Mucosa of gallbladder (tissue), 1 donor: ENCODE results near the gene SETSIP. TPM values are rescaled to one million over a fixed set of nuclear protein-coding genes. Genes with fewer than 3 reads are reported as not detected.
"Not testable (repeated sequence)": the region's sequence is repeated elsewhere in the genome, so short reads cannot be mapped to it uniquely, and the experiment has no call there.

Experiments
- DNase-seq: peaks from one replicate; pipeline ENCODE4 v3.0.0-alpha.2; 2020; ENCODE audit warnings: low spot score
- total RNA-seq: library from RNA; stranded (reverse); gene quantifications from one replicate; pipeline ENCODE4 v1.2.1, GENCODE V29; 2021
- donor health status: DM: no; HTN: no; CAD: no.

Gene SETSIP
- total RNA-seq, 1 donor from 2014 or later: not detected

DNA sequence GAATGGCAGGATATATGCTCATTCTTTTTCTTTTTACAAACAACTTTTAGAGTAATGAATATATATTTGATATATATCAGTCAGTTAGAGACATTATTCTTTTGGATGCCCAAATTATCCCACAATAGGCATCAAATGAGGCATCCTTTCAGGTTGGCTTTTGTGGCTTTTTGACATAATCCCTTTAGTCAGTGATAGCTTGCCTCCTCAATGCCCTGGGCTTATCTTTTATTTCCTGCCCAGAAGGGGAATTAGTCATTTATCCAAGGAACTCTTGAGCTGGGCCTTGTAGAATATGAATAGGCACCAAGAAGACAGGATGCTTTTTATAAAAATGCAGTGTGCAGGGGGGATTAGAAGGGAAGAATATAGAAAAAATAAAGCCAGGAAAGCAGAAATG, 23.3 kb downstream of the SETSIP start:
- DNase-seq: no peak

DNA sequence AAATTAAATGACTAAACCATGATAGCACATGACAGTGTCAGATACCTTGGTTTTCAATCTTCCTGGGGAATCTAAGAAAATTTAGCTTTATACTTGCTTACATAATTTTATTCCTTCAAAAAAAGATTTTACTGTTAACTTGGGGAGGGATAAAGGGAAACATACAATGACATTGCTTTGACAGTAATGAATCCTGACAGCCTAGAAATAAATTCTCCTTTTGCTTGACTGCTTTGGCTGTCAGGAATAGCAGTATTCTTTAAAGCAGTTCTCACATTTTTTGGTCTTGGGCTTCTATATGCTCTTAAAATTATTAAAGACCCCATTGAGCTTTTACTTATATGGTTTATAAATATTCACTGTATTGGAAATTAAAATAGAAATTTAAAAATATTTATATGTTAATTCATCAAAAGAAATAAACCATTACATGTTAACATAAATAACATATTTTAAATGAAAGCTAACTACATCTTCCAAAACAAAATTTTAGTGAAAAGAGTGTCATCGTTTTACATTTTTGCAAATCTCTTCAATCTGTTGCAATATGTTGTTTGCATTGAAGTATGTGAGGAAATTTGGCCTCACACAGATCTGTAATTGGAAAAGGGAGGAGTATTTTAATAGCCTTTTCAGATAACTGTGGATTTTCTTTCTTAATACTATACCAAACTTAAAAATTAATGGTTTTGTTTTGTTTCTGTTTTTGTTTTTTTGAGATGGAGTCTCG, 29.3 kb downstream of the SETSIP start:
- DNase-seq: no peak

DNA sequence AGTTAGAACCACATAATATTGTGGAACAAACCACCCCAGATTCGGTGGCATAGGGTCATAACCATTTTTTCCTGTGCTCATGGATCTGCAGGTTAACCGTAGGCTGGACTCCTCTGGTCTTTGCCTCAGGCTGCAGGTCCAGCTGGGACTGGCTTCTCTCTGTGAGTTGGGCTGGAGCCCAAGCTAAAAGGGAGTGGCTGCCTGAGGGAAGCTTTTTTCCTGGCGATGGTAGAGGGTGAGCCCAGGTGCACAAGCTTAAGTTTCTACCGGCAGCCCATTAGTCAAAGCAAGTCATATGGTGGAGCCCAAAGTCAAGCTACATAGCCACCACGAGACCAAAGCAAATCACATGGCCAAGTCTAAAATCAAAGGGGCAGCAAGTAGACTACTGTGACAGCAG, 31.6 kb downstream of the SETSIP start:
- no peak for DNase-seq

DNA sequence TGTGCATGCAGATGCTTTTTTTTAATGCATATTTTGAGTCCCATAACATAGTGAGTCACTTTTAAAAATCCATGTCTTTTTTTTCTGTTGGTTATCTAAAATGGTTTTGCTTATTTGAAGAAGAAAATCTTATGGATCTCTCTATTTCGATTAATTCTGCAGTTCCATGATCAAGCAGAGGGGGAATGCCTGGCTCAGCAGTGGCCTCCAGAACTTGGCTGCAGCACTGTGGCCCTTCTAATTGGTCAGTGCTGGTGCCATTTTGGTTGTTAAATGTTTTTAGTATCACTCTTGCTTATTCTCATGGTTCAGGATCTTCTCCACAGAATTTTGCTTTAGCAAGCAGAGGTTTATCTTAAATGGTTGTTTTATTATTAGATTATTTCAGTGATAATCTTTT, 34.2 kb downstream of the SETSIP start:
- no peak for DNase-seq

DNA sequence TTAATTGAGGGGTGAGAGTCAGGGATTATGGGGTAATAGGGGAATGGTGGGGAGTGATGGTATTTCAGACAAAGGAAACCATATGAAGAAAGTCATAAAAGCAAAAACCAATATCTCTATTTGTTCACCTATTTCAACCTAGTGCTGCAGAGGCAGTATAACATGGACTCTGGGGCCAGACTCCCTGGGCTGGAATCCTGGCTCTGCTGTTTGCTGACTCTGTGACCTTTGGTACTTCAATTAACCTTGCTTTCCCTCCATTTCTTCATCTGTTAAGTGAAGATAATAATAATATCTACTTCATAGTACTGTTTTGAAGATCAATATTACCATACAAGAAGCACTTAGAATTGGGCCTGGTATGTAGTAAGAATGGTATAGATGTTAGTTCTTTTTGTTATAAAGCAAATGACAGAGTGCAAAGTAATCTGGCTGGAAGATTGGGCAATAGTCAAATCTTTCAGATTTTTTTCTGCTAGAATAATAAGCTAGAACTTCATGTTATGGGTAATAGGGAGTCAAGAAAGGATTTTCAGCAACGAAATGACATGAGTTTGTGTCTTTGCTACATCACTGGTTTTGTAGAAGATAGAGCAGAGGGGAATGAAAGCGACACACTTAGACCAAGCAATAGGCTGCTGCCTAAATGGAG, 36.4 kb downstream of the SETSIP start:
- no peak for DNase-seq

DNA sequence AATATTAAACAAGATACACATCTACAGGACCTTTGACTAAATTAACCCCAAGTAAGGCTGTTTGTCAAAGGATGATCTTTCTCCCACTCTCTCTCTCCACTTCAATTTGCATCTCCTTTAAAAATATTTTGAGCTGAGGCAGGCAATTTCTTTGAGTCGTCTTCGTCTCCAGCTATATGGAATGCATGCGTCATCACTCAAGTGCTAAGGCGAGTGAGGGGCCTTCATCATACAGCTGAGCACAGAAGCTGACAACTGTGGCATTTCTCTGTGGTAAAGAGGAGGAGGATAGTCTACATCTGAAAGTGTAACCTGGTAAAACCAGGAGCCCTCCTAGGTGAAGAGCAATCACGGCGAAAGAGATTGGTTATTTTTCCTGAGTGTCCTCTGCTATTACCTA, 37.8 kb downstream of the SETSIP start:
- no peak for DNase-seq

DNA sequence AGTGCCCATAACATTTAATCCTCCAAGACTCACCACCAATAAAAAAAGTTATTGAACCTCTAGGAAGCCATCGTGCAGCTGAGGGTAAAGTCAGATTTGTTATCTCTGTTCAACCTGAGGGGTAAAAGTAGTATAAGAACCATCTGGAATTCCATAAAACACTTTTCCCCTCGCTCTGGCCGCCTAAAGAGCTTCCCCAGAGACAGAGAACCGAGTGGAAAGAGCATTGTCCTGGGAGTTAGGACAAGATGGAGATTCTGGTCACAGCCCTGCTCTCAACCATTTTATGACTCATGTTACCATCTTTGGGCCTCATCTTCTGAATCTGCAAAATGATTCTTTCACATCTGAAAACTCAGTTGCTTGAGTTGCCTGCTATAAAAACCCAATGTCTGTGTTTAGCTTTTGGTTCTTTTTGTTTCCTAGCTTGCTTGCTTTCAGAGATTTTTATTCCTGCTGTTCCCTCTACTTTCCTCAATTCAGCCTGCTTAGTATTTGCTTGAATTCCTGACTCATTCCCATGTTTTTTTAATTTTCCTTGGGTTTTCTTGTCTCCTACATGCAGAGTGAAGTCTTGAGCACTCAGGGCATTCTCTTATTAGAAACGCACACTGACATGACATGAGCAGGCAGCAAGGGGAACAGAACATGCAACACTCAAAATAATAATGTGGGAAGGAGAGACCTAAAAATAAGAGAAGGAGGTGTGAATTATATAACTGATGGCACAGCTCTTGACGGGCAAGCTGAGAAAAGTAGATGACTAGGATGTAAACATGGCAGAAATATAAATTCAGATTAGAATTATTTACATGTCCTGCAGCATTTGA, 43.7 kb downstream of the SETSIP start:
- DNase-seq: no peak

DNA sequence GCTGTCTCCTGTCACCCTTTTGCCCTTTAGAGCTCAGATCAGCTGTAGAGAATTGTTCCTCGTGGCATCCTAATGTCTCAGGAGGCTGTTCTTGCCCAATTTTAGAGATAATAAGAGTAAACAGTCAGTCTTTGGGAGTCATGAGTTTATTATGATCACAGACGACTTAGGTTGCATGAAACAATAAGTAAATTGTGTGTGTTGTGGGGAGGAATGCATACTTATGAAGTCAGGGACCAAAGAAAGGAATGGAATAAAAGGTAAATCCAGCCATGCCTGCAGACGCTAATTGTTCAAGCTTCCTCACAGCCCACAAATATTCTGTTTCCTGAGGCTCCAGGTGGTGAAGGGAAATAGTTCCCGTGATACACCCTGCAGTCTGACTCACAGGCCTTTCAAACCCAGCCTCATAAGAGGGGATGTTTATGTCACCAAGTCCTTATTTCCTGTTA, 44.5 kb downstream of the SETSIP start:
- no peak for DNase-seq

DNA sequence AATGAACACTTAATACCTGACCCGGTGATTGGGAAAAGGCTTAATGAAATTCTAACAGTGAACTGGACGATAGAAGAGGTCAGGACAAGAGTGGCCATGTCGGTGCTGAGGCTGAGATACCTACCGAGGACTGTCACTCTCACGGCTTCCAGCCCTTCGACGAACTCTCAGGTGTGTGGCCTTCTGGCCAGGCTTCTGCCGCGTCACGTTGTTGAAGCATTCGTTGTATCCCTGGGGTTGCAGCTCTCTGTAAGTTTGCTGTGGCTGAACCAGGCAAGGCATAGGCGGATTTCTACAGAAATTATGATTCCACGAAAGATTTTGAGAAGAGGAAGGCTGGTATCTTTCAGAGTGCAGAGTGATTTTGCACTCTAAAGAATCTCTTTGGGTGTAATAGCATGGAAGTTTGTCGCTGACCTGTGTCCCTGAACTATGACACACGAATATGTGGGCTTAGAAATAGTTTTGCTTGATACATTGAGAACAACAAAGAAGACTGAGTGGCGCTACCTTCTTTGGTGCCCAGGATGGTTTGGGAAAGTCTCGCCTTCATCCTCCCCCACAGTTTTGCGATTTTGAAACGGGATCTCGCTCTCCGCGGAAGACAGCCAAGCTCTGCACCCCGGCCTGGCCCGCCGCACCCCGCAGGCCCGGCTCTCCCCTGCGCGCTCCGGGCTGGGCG, 45.8 kb downstream of the SETSIP start:
- DNase-seq: no peak

DNA sequence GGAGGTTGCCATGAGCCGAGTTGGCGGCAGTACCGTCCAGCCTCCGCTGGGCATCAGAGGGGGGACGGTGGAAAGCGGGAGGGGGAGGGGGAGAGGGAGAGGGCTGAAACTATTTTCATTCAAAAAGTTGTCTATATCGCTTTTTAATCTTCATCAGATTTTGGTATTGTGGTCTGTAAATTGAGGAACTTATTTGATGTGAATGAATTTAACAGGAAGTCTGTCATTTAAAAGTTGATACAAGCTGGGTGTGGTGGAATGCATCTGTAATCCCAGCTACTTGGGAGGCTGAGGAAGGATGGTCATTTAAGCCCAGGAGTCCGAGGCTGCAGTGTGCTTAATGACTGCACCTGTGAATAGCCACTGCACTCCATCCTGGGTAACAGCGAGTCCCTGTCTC, 48.4 kb downstream of the SETSIP start:
- no peak for DNase-seq

DNA sequence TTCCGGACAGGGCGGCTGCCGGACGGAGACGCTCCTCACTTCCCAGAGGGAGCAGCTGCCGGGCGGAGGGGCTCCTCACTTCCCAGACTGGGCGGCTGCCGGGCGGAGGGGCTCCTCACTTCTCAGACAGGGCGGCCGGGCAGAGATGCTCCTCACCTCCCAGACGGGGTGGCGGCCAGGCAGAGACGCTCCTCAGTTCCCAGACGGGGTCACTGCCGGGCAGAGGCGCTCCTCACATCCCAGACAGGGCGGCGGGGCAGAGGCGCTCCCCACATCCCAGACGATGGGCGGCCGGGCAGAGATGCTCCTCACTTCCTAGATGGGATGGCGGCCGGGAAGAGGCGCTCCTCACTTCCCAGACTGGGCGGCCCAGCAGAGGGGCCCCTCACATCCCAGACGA, 49.2 kb downstream of the SETSIP start:
- DNase-seq: not testable (repeated sequence)

Other genes starting within 250 kb of the SETSIP start
- 54.4 TPM for gene TGFBR3, start 189.3 kb downstream of the SETSIP start, total RNA-seq
- gene BRDT, start 126.0 kb downstream of the SETSIP start, total RNA-seq: not detected
- gene EPHX4, start 45.4 kb downstream of the SETSIP start, total RNA-seq: 0.14 TPM
- gene BTBD8, start 4.9 kb upstream of the SETSIP start, total RNA-seq: 8.5 TPM
- gene C1orf146, start 142.5 kb upstream of the SETSIP start, total RNA-seq: not detected
- gene GLMN, start 223.6 kb upstream of the SETSIP start, total RNA-seq: 4.9 TPM
- gene RPAP2, start 223.6 kb upstream of the SETSIP start, total RNA-seq: 21.5 TPM